Fibroblast of pulmonary artery (primary cell): Measurements from ENCODE around the gene SLU7.

ENCODE experiments used
- DNase-seq: peaks from one replicate; pipeline ENCODE4 v3.0.0-alpha.2; 2010; ENCODE audit warnings: low read depth
- H3K4me3 ChIP-seq: replicated peaks from 2 replicates; pipeline ENCODE4 v1.5.1; 2011; ENCODE audit warnings: low read depth, mild to moderate bottlenecking, control low read depth, low read length, moderate library complexity
- CTCF ChIP-seq: IDR thresholded peaks from 2 replicates; pipeline ENCODE4 v1.5.1; 2011; ENCODE audit warnings: mild to moderate bottlenecking, control low read depth, low read length, inconsistent platforms; ENCODE audit errors: missing control alignments

SLU7 gene

DNA sequence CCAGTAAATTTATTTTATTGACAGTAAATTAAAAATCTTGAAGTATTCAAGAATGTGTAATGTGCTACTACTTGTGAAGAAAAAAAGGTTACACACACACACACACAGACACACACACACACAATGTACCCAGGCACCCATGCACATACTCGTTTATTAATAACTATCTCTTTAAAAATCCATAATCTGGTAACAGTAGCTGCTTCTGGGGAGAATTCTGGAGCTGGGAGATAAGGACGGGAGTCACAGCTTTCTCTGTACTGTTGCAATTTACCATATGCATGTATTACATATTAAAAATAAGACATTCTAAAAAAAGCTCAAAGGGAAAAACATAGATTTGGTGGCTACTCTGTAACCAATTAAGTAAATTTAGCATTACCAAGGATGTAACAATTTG lies 40.6 kb downstream of the SLU7 start:
- no peak overlapping the region for H3K4me3 ChIP-seq
- TF ChIP-seq CTCF = no peak
- no peak for DNase-seq

- no peak for TF ChIP-seq CTCF
- no peak for DNase-seq
- H3K4me3 ChIP-seq = no peak overlapping the region
These were observed 41.2 kb downstream of the SLU7 start for GRCh38 chr5:160377651-160378050.

- H3K4me3 ChIP-seq = no peak overlapping the region
- TF ChIP-seq CTCF = no peak
- no peak for DNase-seq
These were observed 42.5 kb downstream of the SLU7 start for GRCh38 chr5:160376416-160376815.

GRCh38 chr5:160375701-160376100 lies 43.2 kb downstream of the SLU7 start:
- no peak for DNase-seq
- no peak overlapping the region for H3K4me3 ChIP-seq
- TF ChIP-seq CTCF = no peak

DNA sequence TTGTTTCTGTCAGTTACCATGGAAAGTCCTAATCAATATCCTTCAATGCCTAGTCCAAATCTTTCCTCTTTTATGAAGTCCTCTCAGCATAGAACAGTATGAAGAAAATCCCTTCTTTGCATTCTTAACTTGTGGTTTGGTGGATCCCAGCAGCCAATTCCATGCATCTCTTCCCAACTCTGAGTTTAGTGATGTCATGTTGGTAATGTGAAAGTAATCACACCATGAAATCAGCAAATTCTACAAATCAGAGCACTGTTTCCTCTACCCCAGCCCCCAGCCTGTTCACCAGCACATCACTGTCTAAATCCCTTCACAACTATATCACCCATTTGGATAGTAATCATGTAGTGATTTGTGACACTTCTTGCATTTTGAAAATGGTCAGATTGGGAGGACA lies 43.7 kb downstream of the SLU7 start:
- no peak for TF ChIP-seq CTCF
- no peak overlapping the region for H3K4me3 ChIP-seq
- no peak for DNase-seq

DNA sequence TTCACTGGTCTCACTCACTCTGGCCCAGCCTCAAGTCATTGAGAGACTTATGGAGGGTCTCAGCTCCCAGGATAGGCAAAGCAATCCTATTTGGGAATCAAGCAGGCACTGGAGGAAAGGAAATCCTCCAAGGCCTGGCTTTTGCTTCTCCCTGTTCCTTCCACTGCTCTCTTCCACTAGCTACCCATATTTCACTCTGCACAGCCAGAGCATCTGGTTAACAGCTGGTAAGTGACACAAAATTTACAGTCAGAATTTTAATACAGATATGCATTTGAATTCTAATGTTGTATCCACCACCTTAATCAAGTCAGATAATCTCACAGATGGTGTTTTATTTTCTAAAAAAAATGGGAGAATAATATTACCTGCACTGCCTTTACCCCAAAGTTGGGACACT lies 47.6 kb downstream of the SLU7 start:
- no peak for TF ChIP-seq CTCF
- H3K4me3 ChIP-seq = no peak overlapping the region
- DNase-seq = no peak

DNA sequence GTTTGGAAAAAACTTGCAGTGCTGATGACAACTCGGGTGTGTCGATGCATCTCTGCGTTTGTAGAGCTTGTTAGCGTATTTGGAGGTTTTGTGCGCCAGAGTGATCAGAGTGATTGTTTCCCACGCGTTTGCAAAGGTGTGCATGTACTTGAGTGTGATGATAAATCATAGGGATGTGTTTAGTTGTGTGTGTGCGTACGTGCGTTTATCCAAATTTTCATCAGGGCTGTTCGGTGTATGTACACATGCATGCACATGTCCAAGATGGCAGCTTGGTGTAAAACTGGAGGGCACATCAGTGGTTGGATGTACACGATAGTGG lies 48.2 kb downstream of the SLU7 start:
- DNase-seq = no peak
- H3K4me3 ChIP-seq = peak overlapping the region; percentile 53
- no peak for TF ChIP-seq CTCF
